ENCODE data around the gene RTRAF.

The RTRAF gene

DNA sequence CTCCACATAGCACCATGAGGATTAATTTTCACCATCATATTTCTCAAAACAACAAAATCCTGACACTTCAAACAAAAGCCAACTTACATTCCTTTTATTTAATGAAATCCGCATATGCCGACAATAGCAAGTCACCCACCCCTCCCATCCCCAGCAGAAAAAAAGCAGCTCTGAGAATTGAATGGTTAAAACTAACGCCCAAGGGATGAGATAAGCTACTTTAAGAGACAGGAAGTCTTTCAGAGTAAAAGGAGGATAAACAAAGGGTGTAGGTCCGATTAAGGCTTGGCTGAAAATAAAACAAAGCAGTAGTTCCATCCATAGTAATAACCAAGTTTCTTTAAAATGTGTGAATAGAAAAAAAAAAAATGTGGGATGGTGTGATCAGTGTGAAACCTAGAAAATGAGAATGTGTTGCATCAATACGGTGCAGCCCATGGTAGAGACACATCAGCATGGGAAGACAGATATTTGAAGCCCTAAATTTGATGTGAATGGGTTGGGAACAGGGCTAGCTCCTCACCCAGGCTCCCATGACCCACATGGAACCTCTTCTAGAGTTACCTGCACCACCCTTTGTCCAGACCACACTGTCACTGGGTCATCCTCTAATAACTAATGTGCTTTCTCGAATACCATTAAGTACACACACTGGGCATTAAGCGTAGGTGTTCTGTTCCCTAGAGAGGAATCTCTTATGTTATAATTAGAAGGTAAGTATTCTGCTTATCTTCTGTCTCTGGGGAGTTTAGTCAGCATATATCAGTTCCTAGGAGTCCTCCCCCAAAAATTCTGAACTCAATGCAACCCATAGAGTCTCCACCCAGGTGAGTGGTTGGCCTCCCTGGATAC, 31.7 kb downstream of the RTRAF start:
- no peak for DNase-seq (ENCODE audit: low spot score)

DNA sequence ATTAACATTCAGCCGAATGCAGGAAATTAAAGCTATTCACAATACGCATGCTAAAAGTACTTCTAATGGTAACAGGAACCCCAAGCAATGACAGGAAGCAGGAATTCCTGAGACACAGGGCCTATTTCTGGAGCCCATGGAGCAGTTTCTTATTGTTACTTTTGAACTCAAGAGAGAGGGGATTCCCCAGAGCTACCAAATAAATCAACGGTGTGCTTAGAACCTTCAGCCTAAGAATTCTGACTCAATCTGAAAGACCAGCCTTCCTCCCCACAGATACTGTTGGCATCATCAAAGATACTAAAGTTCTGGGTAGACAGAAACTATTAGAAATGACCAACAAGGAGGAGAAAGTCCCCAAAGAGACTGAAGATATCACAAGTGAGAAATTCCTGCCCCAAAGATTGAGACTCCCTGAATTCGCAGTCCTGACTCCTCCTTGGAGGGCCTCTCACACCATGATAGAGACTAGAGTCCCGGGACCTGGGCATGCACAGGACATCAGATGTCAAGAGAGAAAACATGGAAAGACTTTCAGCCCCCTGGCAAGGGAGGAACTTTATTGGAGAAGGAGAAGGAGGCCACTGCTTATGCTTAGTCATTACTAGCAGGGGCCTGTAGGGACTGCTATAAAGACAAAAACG, 32.7 kb downstream of the RTRAF start:
- no peak for DNase-seq (ENCODE audit: low spot score)

DNA sequence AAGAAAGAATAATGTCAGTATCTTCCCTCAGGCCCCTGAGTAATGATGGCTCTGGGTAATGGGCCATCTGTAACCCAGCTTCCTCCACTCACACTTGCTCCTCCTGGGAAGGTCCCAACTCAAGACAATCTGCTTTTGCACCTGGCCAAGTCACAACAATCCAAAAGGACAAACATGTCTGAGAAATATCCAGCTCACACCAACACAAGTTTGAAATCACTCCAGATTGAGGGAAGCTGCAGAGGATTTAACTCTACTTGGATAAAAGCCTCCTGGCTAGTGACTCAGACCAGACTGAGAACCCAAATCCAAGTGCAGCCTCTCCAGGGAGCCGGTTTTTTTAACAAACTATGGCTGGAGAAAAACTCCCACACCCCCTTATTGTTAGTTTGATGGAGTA, 34.2 kb downstream of the RTRAF start:
- DNase-seq (ENCODE audit: low spot score) = no peak

DNA sequence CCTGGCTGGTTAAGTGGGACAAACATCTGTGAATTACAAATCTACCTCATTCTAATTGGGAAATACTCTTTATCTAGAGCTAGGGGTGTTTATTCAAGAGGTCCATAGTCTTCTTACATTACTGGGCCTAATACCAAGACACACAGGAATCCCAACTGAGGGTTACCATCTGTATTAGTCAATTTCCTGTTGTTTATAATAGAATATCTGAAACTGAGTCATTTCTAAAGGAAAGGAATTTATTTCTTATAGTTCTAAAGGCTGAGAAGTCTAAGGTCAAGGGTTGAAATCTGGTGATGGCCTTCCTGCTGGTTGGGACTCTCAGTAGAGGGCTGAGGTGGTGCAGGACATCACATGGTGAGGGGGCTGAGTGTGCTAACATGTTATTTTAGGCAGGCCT, 36.0 kb downstream of the RTRAF start:
- DNase-seq (ENCODE audit: low spot score) = no peak

DNA sequence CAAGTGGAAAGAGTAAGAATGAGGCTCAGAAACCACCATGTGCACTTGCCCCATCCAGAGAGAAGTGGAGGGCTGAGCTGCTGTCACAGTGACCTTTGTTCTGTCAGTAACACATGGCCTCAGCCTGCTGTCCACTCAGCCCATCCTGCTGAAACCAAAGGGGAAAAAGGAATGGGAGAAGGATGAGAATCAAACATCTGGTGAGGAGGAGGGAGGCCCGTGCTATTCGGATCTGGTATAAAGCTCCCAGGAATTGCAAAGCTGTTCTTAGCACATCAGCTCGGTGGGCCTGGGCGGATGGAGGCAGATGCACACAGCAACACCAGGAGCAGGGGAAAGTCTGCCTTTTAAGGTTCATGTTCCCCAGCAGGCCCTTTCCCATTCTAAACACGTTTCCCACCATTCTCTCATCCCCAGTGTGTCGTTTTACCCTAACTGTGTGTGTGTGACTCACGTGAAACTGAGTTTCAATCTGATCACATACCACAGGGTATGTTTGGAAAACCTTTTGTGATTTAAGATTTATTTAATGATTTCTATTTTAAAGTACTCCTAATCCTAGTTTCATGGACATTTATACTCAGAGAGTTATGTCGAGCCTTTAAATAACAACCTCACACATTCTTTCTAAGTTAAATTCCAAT, 36.8 kb downstream of the RTRAF start:
- no peak for DNase-seq (ENCODE audit: low spot score)

DNA sequence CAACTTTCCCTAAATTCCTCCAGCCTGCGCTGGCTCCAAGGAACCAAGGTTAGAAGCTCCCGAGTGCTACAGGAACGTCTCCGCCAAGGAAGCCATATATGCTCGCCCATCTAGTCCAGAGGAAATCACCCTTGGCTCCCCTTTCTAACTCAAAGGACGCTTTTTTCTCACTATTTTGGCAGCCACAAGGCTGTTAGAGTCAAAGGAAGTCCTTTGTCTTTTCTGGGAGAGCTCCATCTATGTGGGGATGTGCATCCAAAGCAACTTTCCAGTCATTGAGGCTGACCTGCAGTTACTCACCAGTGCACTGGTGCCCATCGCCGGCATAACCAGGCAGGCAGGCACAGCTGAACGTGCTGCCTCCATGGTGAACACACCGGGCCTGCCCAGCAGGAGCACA, 37.6 kb downstream of the RTRAF start:
- no peak for DNase-seq (ENCODE audit: low spot score)

DNA sequence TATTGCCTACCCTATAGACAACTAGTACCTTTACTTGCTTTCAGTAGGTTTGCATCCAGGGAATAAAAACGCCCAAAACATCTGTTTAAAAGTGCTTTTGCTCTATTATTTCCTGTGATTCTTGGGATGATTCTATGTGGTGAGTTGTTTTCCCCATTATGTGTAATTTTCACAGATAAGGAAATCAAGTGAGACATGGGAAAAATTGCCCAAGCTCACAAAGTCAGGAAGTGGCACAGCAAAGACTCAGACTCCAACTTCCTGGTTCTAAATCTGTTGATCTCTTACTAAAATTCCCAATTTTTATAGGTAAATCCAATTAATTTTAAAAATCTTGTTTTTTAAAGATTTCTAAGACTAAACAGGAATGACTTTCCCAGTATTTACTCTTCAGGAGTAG, 40.5 kb downstream of the RTRAF start:
- DNase-seq (ENCODE audit: low spot score) = no peak

DNA sequence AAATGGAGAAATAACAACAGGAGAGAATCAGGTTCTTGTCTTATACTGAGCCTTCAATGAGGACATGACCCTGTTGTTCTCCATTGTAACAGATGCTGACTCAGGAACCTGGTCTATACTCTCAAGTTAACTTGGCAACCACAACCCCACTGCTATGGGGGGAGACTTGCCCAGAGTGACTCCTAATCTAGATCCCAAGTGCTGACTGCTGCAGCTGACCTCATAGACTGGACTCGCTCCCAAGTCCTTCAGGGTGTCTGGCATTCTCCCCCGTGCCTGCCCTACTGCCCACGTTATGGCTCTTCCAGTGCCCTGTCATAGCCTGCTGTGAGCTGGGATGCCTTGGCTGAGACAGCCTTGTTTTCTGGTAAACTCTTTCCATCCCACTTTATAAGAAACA, 42.4 kb downstream of the RTRAF start:
- DNase-seq (ENCODE audit: low spot score) = no peak

DNA sequence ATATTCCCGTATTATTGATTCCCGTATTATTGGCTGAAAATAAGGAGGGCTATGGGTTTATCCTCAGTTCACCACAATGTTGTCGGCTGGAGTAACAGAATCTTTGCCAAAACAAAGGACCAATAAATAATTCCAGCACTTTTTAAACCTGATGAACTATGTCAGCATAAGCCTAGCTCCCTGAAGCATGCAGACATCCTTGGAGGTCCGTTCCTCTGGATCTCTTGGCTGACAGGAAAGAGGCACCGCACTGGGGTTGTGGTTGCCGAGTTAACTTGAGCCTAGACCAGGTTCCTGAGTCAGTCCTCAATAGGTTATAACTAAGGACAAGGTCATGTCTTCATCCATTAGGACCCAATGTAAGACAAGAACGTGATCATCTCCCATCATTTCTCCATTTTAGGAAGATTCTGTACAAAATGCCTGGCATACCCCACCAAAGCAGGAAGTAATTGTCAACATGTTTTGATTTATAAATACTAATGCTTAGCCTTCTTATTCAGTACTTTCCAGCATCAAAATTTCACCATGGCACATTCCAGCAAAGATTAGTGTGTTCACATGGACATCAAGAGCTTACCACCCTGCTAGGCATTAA, 43.0 kb downstream of the RTRAF start:
- DNase-seq (ENCODE audit: low spot score) = no peak

DNA sequence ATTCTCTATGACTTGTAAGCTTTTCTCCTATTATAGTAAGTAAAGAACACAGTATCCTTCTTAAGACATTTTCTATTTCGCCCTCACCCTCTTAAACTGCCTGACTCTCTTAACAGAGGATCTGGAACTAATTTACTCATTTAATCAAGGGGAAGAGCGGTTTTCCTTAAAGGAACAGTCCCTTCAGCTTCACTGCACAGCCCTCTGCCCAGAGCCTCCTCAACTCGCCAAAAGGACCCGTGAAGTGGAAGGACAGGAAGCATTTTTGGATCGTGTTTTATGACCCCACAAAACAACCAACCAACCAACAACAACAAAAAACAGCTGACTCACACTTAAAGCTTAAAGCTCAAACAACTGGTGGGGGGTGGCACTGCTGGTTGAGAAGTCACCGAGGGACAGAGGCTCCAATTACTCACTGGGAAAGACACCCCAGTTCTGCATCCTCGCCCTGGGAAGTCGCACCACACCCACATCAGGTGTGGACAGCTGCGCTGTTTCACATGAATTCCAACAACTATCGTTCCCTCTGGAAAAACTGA, 43.8 kb downstream of the RTRAF start:
- no peak for DNase-seq (ENCODE audit: low spot score)

DNA sequence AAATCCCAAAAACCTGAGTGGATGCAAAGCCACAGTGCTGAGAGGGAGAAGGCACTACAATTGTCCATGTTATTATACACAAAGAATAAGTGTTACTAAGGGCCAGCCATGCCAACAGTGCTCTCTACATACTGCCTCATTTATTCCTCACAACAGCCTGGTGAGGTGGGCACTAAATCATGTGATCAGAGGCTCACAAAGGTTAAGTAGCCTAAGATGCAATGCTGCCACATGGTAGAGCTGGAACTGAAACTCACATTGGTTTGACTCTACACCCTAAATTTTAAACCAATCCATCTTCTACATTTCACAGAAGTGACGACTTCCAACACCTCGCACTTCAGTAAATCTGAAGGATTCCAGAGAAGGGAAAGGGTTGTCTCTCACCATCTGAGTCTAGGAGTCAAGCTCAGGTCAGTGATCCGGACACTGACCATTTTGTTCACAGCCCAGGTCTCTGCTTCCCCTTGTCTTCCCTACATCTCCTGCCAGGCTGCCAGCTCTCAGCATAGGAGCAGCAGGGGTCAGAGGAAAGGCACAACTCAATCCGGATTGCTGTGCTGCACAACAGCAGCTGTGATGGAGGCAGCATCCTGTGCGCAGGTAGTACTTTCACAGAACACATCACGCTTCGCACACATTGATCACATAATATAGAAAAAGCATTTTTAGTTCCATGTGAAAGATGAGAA, 49.9 kb downstream of the RTRAF start:
- no peak for DNase-seq (ENCODE audit: low spot score)

DNA sequence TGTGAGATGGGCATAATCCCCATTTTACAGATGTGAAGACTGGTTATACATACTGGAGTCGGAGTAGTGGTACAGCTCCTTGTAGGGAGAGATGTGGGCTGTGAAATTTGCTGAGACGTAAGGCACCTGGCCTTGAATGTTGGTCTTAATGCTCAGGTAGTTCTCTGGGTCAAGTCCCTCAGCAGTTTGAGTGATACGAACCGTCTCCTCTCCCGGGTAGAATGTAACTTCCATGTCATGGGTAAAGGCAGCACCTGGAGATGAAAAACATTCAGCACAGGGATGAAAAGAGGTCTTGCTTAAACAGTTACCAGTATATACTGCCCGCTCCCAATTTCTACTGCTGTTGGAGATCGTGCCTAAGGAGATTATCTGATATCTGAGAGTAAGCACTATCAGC, 51.3 kb downstream of the RTRAF start:
- DNase-seq (ENCODE audit: low spot score) = no peak

DNA sequence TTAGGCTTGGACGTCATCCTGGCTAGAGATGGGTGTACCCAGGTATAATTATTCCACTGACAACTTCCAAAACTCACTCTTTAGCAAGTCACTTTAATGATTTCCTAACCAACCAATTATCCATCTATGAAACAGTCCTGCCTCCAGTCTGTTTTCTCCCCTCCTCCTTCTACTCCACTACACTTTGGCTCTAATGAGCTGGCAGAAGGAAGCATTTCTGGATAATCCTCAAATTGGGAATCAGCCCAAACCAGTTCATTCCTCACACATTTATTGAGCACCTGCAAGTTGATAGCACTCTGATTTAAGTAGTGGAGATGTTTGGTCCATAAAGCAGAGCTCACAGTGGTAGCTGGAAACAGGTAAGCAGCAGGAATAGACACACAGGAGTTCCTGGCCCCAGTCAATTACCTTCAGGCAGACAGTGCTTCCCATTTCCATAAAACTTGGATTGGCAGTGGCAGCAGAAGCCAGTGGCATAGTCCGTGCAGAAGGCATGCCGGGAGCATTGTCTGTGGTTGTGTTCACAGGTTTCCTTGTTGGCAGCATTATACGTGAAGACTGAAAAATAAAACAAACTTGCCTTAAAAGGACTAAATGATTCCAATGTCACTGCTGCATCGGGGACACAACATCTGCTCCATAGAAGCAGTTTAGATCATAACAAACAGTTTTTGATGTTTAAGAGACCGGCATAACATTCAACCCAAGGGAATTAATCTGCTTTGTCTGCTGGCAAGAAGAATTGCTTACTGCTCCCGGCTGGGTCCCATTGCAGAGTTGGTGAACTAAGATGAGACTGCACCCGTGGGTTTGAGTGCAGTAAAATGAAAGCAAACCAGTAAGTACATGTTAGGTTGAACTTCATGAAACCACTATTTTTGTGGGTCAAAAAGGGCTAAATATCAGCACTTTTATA, 53.3 kb downstream of the RTRAF start:
- no peak for DNase-seq (ENCODE audit: low spot score)

DNA sequence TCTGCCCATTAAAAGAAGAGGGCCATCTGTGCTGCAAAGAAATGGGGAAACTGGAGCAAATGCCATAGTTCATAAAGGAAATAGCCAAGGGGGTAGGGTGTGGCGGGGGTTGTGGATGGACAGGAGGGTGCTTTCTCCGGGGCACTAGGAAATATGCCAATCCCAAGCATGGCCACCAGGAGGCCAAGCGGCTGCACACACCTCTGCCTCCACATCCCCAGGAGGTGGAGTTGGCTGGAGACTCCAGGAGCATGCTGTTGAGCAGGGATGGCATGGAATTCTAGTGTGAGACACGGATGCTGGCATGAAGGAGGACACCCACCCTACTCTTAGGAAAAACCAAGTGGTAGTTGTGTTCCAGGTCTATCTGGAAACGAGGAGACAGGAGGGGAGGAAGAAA, 54.3 kb downstream of the RTRAF start:
- peak; percentile 40 for DNase-seq (ENCODE audit: low spot score)

DNA sequence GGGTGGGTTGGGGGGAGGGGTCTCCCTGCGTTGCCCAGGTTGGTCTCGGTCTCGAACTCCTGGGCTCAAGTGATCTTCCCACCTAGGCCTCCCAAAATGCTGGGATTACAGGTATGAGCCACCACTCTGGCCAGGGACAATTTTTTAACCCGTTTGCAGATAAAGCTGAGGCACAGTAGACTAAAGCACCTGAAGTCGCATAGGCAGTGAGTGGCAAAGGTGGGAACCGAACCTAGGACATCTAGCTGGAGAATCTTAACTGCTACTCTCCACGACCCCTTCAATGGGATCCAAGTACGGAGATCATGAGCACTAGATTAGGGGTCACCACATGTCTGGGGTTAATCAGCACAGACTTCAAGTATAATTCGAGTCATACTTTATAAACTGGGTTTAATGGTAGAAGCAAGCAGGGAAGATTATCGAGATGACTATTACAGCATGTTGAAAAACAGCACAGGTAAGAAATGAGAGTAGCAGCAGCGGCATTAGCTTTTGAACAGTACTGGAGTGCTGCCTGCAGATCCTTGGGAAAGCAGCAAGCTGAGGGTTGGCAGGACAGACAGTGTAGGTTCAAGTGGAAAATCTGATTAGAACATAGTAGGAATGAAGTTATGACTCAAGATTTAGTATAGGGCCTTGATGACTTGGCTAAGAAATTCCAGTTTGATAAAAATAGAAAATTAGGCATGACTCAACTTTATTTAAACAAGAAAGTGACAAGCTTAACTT, 55.6 kb downstream of the RTRAF start:
- DNase-seq (ENCODE audit: low spot score) = peak; percentile 51

DNA sequence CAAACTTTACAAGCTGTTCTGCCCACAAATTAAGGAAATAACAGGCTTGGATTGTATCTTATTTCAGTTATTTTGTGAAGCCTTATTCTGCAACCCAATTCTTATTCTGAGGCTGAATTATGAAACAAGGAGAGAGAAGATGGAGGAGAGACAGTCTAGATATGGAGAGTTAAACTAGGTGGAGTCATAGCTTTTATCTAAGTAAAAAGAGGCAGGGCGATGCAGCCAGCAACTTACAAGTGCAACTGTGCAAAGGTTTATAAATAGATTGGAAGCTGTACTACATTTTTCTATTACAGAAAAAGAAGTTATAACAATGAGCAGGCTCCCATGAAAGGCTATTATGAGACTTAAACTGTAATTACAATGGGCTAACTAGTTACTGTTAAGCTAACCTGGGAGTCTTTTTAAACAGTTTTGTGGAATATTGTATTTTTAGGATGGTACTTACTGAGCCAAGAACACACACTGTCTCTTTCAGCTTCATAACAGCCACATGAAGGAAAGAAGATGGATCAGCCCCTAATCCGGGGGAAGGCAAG, 57.1 kb downstream of the RTRAF start:
- DNase-seq (ENCODE audit: low spot score) = no peak

DNA sequence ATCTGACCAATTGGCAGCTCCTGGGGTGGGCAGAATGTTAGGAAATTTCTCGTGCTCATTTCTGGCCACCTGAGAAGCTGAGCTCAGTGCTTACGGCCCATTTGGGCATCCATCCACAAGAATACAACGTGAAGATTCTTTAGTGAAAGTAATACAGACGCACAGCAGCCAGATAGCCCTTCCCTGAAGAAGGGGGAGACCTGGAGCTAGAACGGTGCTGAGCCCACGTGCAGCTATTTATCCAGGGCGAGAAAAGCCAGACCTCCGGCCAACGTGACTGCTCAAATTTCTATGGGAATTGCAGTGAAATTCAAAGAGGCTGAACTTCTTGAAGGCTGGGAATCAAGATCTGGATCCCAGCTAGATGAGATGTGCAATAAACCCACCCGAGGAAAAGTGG, 58.8 kb downstream of the RTRAF start:
- no peak for DNase-seq (ENCODE audit: low spot score)

DNA sequence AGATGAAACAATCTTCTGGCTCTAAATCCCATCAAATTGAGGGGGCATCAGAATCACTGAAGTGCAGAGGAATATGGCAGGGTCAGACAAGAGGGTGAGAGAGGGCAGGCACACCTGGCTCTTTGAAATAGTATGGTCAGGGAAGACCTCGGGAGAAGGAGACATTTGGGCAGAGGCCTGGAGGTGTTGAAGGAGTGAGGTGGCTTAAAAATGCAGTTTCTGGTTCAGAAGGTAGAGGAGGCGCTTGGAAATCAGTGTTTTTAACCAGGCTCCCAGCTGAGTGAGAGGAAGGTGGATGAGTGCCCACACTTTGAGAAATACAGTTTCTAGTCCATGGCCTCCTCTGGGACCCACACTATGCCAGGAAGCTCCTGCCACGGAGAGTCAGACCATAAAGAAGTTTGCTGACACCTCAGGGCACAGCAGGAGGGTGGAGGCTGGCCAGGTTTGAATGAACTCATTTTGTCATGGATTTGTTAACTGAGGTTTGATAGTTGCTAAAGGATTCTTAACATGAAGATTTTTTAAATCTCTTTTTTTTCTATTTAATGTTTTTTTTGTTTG, 59.4 kb downstream of the RTRAF start:
- no peak for DNase-seq (ENCODE audit: low spot score)

DNA sequence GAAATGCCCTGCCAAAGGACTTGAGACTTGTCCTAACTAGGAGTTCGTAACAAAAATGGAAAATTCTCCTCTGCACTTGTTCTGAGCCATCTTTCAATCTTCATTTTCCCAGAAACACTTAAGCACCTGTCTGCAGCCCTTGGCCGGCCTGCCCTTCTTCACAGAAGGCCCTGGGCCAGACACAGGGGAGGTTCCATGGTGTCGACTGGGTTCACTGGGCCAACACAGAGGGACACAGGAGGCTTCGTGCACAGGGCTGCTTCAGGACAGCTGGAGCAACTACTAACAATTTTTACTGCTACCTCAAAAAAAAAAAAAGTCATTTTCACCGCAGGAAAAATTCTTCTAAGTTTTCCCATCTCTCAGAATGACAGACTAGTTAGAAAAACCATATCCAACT, 59.9 kb downstream of the RTRAF start:
- DNase-seq (ENCODE audit: low spot score) = no peak

Data from RKO (cell line).